Stomach (tissue), 9 donors: ENCODE results near the gene RASSF4. TPM values are rescaled to one million over a fixed set of nuclear protein-coding genes. Genes with fewer than 3 reads are reported as not detected.

Experiments
- DNase-seq, 2 donors: peaks; one replicate each; pipeline versions ENCODE4 v3.0.0 to v3.0.0-alpha.2; 2013 to 2019
- H3K27ac ChIP-seq, 5 donors: fragments of 200-600 bp in 4 of 5; sonication (generic) in 4 of 5; one replicate each; pipeline ENCODE4 v1.5.1; 2013 to 2019; ENCODE audit warnings: mild to moderate bottlenecking in 1 of 5, moderate library complexity in 1 of 5
- H3K27me3 ChIP-seq, 3 donors: fragments of 200-600 bp; sonication (generic); one replicate each; pipeline ENCODE4 v1.5.1; 2017 to 2019; ENCODE audit warnings: mixed run types in 1 of 3
- H3K36me3 ChIP-seq, 4 donors: fragments of 200-600 bp; sonication (generic); 1 replicate in 3 of 4; 2 replicates in 1 of 4; pipeline ENCODE4 v1.5.1; 2016 to 2019
- H3K4me1 ChIP-seq, 4 donors: fragments of 200-600 bp; sonication (generic); one replicate each; pipeline ENCODE4 v1.5.1; 2016 to 2019
- H3K4me3 ChIP-seq, 4 donors: fragments of 200-600 bp; sonication (generic) in 3 of 4; one replicate each; pipeline ENCODE4 v1.5.1; 2016 to 2019; ENCODE audit warnings: mild to moderate bottlenecking in 1 of 4
- H3K9me3 ChIP-seq, 4 donors: fragments of 200-600 bp; sonication (generic); one replicate each; pipeline ENCODE4 v1.5.1; 2016 to 2019
- CTCF ChIP-seq, 7 experiments: fragments of 450-650 bp in 4 of 7; fragments of 200-600 bp in 3 of 7; sonication (generic) in 3 of 7; IDR thresholded peaks; one replicate each; pipeline ENCODE4 v1.5.1; 2016 to 2019; ENCODE audit warnings: antibody characterized with exemption in 7 of 7, control low read depth in 2 of 7, mild to moderate bottlenecking in 1 of 7
- EP300 ChIP-seq: sonication (generic); formaldehyde crosslinking; IDR thresholded peaks from one replicate; pipeline ENCODE4 v1.6.1; 2017; ENCODE audit warnings: antibody characterized with exemption
- POLR2A ChIP-seq, 4 donors: fragments of 450-650 bp; IDR thresholded peaks; one replicate each; pipeline ENCODE4 v1.6.1; 2016; ENCODE audit warnings: antibody characterized with exemption in 4 of 4, control low read depth in 2 of 4, mild to moderate bottlenecking in 1 of 4, moderate library complexity in 1 of 4
- POLR2AphosphoS5 ChIP-seq, 3 donors: sonication (generic); formaldehyde crosslinking; IDR thresholded peaks; one replicate each; pipeline ENCODE4 v1.6.1; 2016; ENCODE audit warnings: antibody characterized with exemption in 3 of 3
- WGBS, 5 donors: extraction: QIAGEN DNeasy Blood & Tissue Kit in 3 of 5; methylation state at CpG; one replicate each; pipeline versions ENCODE4 v1.1.5 to v1.1.7; 2013 to 2018; 5-methylcytosine and 5-hydroxymethylcytosine counted together
- intact Hi-C: fragments of 100-400 bp; cut with DNase I; formaldehyde crosslinking; loops from one replicate; pipeline ENCODE4 v1.15.1; 2023; ENCODE audit warnings: low total_unique reads
- polyA plus RNA-seq, 3 donors: library from polyadenylated mRNA; stranded (reverse); fragments of 200-250 nt; gene quantifications; one replicate each; pipeline ENCODE4 v1.2.3, GENCODE V29; 2013
- total RNA-seq, 5 donors: library from RNA; depleted of rRNA; stranded (reverse); fragments of >200 nt; gene quantifications; one replicate each; pipeline versions ENCODE4 v1.1.0 to v1.2.3, GENCODE V29; 2014 to 2016
- donor health status: healthy with polysubstance abuse.
- donor health status: Bipolar disorder and iron deficiency.
- donor health status: healthy.

RASSF4 gene
- total and polyA plus RNA-seq, 8 donors = 7.8 to 74.5 (median 14.6) TPM

DNA sequence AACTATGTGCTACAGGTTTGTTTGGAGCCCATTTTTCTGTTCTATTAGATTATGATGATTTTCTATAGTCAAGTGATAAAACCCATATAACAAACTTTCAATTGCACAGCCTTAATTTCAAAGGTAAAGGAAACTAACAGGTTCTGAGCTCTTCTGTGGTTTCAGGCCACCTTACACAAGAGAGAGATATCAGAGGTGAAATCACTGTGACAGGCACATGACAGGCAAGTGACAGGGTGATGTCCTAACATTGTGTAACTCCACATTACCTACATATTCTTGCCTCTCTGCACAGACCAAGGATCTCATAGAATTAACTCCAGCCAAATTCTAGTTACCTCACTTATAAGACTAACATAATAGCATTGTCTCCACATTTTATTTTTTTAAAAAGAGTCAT lies 76.1 kb downstream of the RASSF4 start:
- Histone ChIP-seq H3K4me1 (no peaks in the 10 kb centered on the region), H3K4me3 (no peak overlapping the region), H3K27ac (no peak overlapping the region), H3K9me3 (peaks cover 0 to 20% (median 6%) of the 10 kb centered on the region in 4 donors), H3K27me3 (no peaks in the 10 kb centered on the region), H3K36me3 (no peaks in the 10 kb centered on the region)
- intact Hi-C loops = no loop called here
- TF ChIP-seq EP300 (no peak), POLR2AphosphoS5 (IDR thresholded peaks at IDR 0.05) (no peak), CTCF (IDR thresholded peaks at IDR 0.05) (no peak), POLR2A (IDR thresholded peaks at IDR 0.05) (no peak)
- DNase-seq = no peak

DNA sequence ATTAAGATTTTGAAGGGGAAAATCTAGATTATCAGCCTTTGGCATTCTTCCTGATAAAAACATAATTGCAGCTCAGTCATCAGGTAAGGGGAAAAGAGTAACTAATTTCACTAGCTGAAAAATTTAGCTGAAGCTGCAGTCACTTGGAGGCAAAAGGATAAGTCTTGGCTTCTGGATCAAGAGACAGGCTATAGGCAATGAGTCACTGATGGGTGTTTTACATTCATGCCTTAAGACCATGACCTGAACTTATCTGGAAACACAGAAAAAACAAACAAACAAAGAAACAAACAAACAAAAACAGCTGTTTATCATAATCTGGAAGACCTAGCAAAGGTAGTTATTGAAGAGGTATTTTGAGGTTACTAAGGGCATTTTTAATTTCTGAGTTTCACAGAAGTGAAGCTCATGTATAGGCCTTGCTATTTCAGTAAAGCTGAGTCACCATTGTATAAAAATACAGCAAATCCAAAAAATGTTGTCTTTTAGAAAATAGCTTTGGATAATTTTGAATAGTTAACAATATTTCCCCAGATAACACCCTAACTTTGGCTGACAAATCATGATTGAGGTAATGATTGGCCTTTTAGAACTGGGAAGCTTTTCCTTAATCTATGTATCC lies 81.4 kb downstream of the RASSF4 start:
- TF ChIP-seq POLR2A (IDR thresholded peaks at IDR 0.05) (no peak), POLR2AphosphoS5 (IDR thresholded peaks at IDR 0.05) (no peak), CTCF (IDR thresholded peaks at IDR 0.05) (no peak), EP300 (no peak)
- H3K27ac ChIP-seq = no peak overlapping the region
- H3K4me3 ChIP-seq = no peak overlapping the region
- H3K9me3 ChIP-seq = no peaks in the 10 kb centered on the region
- H3K4me1 ChIP-seq = no peaks in the 10 kb centered on the region
- no peaks in the 10 kb centered on the region for H3K27me3 ChIP-seq
- H3K36me3 ChIP-seq = no peaks in the 10 kb centered on the region
- no peak for DNase-seq
- intact Hi-C loops = no loop called here

- 47 to 66% (median 53%) methylated on average over 7 of the region's 7 CpGs for WGBS, 5 donors
- Histone ChIP-seq H3K27me3 (no peaks in the 10 kb centered on the region), H3K27ac (no peak overlapping the region), H3K9me3 (no peaks in the 10 kb centered on the region), H3K36me3 (no peaks in the 10 kb centered on the region), H3K4me3 (no peak overlapping the region), H3K4me1 (no peaks in the 10 kb centered on the region)
- no peak for DNase-seq
- TF ChIP-seq POLR2A (IDR thresholded peaks at IDR 0.05) (no peak), EP300 (no peak), CTCF (IDR thresholded peaks at IDR 0.05) (no peak), POLR2AphosphoS5 (IDR thresholded peaks at IDR 0.05) (no peak)
- intact Hi-C loops = no loop called here
Measured at GRCh38 chr10:45044290-45044689, 84.7 kb downstream of the RASSF4 start.

Other genes with a start within 250 kb of the RASSF4 start
- gene TMEM72, start 48.5 kb upstream of the RASSF4 start, total RNA-seq = 10 to 100 TPM in 1 of 5 donors, 1 to 10 TPM in 1, not detected in 3; 1.3 to 30.4 TPM
- under 1 TPM in 1 of 3 donors, not detected in 2; 0.13 TPM for gene TMEM72, start 48.5 kb upstream of the RASSF4 start, polyA plus RNA-seq
- gene DEPP1, start 19.0 kb downstream of the RASSF4 start, total RNA-seq = 10 to 100 TPM in 4 of 5 donors, 1 to 10 TPM in 1; 9.8 to 72.9 (median 29.0) TPM
- 10 to 100 TPM; 24.4 to 65.1 (median 42.0) TPM for gene DEPP1, start 19.0 kb downstream of the RASSF4 start, polyA plus RNA-seq
- gene ZNF22, start 41.1 kb downstream of the RASSF4 start, total RNA-seq = 10 to 100 TPM in 3 of 5 donors, 1 to 10 TPM in 1, under 1 TPM in 1; 0.58 to 39.8 (median 13.4) TPM
- gene ZNF22, start 41.1 kb downstream of the RASSF4 start, polyA plus RNA-seq = 10 to 100 TPM; 12.1 to 23.5 (median 20.2) TPM